Activated CD8-positive, alpha-beta T cell treated with anti-CD3 and anti-CD28 coated beads for 36 hours (primary cell): ENCODE data around the gene PREB. TPM values are rescaled to one million over a fixed set of nuclear protein-coding genes. Genes with fewer than 3 reads are reported as not detected.

Source experiments
- ATAC-seq: fragments of 200-7000 bp; cut with Tn5 transposase; one replicate; pipeline ENCODE4 v1.10.0; 2021; ENCODE audit warnings: mild to moderate bottlenecking, moderate library complexity
- CTCF ChIA-PET: fragments of 350-600 bp; sonication (Branson Sonifier 250); formaldehyde crosslinking; loops from one replicate; lab custom pipeline; 2021; ENCODE audit warnings: antibody characterized with exemption; lab: Charles Lee
- POLR2A ChIA-PET: fragments of 350-600 bp; sonication (Branson Sonifier 250); formaldehyde crosslinking; loops from one replicate; lab custom pipeline; 2021; ENCODE audit warnings: antibody characterized with exemption; lab: Charles Lee
- DNase-seq: peaks from one replicate; pipeline ENCODE4 v3.0.0-alpha.2; 2020
- H3K27ac Mint-ChIP-seq: one replicate; pipeline ENCODE4 v1.8.0; 2021; ENCODE audit warnings: mild to moderate bottlenecking, mixed read lengths
- H3K27me3 Mint-ChIP-seq: one replicate; pipeline ENCODE4 v1.8.0; 2021; ENCODE audit warnings: mixed read lengths
- H3K36me3 Mint-ChIP-seq: one replicate; pipeline ENCODE4 v1.8.0; 2021; ENCODE audit warnings: low read depth, mixed read lengths
- H3K4me1 Mint-ChIP-seq: one replicate; pipeline ENCODE4 v1.8.0; 2021; ENCODE audit warnings: low read depth, mixed read lengths
- H3K4me3 Mint-ChIP-seq: one replicate; pipeline ENCODE4 v1.8.0; 2021; ENCODE audit warnings: mild to moderate bottlenecking, moderate library complexity, mixed read lengths
- H3K9me3 Mint-ChIP-seq: one replicate; pipeline ENCODE4 v1.8.0; 2021; ENCODE audit warnings: mixed read lengths
- intact Hi-C: fragments of 100-400 bp; cut with micrococcal nuclease; formaldehyde crosslinking; loops from one replicate; pipeline ENCODE4 v1.10.0; 2022
- total RNA-seq, 2 experiments: library from RNA; stranded (reverse); gene quantifications; one replicate each; pipeline ENCODE4 v1.2.3, GENCODE V29; 2021
- TF ChIP-seq, protein P1 (sequence below): fragments of 200-600 bp; IDR thresholded peaks from one replicate; pipeline ENCODE4 v1.8.0; 2022; ENCODE audit warnings: antibody characterized with exemption, mild to moderate bottlenecking

Gene PREB
- total RNA-seq, 2 experiments from 2014 or later = 60.5 to 63.2 TPM

DNA sequence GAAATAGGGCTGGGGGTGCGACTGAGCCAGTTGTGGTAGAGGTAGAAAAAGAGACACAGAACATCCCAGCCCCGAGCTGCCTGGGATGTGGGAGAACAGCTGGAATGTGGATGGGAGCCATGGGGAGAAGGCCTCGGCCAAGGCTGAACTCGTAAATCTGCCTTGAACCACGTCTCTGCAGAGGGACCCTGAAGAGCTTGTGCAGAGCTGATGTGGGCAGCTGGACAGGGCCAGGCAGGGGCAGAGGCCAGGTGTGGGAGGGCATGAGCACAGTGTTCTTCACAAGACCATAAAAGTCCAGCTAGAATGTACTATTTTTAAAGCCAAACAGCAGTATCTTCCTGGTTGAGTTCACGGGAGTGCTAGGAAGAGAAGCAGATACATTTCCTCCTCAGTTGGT is 20.1 kb upstream of the PREB start:
- ChIA-PET CTCF (interaction anchor here (1.0 kb wide), 1 partner anchor 15 kb away, joined by 4 read pairs; no protein-coding TSS in a partner anchor), POLR2A (no interaction called here)
- DNase-seq (no peak), ATAC-seq (no peak)
- Mint-ChIP-seq H3K9me3 (no peaks in the 10 kb centered on the region), H3K4me1 (no peaks in the 10 kb centered on the region), H3K36me3 (no peaks in the 10 kb centered on the region), H3K27me3 (no peaks in the 10 kb centered on the region), H3K27ac (no peak overlapping the region), H3K4me3 (no peak overlapping the region)
- intact Hi-C loops = no loop called here
- TF ChIP-seq, protein P1, sequence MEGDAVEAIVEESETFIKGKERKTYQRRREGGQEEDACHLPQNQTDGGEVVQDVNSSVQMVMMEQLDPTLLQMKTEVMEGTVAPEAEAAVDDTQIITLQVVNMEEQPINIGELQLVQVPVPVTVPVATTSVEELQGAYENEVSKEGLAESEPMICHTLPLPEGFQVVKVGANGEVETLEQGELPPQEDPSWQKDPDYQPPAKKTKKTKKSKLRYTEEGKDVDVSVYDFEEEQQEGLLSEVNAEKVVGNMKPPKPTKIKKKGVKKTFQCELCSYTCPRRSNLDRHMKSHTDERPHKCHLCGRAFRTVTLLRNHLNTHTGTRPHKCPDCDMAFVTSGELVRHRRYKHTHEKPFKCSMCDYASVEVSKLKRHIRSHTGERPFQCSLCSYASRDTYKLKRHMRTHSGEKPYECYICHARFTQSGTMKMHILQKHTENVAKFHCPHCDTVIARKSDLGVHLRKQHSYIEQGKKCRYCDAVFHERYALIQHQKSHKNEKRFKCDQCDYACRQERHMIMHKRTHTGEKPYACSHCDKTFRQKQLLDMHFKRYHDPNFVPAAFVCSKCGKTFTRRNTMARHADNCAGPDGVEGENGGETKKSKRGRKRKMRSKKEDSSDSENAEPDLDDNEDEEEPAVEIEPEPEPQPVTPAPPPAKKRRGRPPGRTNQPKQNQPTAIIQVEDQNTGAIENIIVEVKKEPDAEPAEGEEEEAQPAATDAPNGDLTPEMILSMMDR = no peak

- ATAC-seq (peak; percentile 74), DNase-seq (peak; percentile 22)
- CTCF ChIA-PET = interaction anchor here (1.0 to 1.4 kb wide), 5 partner anchors 17 to 150 kb away, joined by 3 to 4 read pairs (median 4); no protein-coding TSS in a partner anchor
- no peak overlapping the region for H3K4me3 Mint-ChIP-seq
- H3K27ac Mint-ChIP-seq = no peak overlapping the region
- H3K36me3 Mint-ChIP-seq = no peaks in the 10 kb centered on the region
- POLR2A ChIA-PET = interaction anchor here (2.1 kb wide), 1 partner anchor 35 kb away, joined by 4 read pairs; no protein-coding TSS in a partner anchor
- intact Hi-C loops = no loop called here
- no peaks in the 10 kb centered on the region for H3K9me3 Mint-ChIP-seq
- TF ChIP-seq, protein P1 = no peak
- H3K27me3 Mint-ChIP-seq = no peaks in the 10 kb centered on the region
- H3K4me1 Mint-ChIP-seq = no peaks in the 10 kb centered on the region
Observed at GRCh38 chr2:27152796-27153464, 18.5 kb upstream of the PREB start.

GRCh38 chr2:27152102-27152795 is 17.8 kb upstream of the PREB start:
- ChIA-PET CTCF (interaction anchor here (0.7 to 1.3 kb wide), 8 partner anchors 18 to 151 kb away, joined by 3 to 4 read pairs (median 3); no protein-coding TSS in a partner anchor), POLR2A (interaction anchor here (1.3 to 2.1 kb wide), 2 partner anchors 33 to 34 kb away, joined by 3 to 4 read pairs; no protein-coding TSS in a partner anchor)

DNA sequence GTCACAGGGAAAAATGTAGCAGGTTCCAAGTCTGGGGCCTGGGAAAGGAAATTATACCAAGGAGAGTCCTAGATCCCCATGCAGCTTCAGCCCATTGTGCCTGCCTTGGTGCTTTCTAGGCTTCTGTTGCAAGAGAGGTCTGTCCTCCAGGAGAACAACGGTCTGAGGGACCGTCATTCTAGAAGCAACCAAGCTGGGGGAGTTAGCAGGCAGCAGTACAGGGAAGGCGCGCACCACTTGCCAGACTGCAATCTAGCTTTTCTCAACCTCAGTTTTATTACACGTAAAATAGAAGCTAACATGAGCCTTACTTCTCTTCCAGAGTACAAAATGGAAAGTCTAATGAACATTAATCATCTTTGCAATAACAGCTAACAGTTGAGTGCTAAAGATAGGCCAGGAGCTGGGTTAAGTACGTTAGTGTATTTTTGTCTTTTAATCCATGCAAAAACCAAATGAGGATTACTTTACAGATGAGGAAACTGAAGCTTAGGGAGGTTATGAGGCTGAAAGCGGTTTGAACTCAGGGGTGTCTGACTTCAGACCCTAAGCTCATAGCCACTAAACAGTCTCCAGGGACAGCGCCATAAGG is 16.3 kb upstream of the PREB start:
- Mint-ChIP-seq H3K9me3 (no peaks in the 10 kb centered on the region), H3K27me3 (no peaks in the 10 kb centered on the region), H3K27ac (no peak overlapping the region), H3K4me1 (no peaks in the 10 kb centered on the region), H3K4me3 (no peak overlapping the region), H3K36me3 (no peaks in the 10 kb centered on the region)
- DNase-seq (no peak), ATAC-seq (no peak)
- intact Hi-C loops = no loop called here
- TF ChIP-seq, protein P1 = no peak
- CTCF ChIA-PET = interaction anchor here (0.7 to 1.3 kb wide), 5 partner anchors 17 to 208 kb away, joined by 3 to 4 read pairs (median 3); no protein-coding TSS in a partner anchor
- POLR2A ChIA-PET = no interaction called here

More at GRCh38 chr2:27152102-27152795, 17.8 kb upstream of the PREB start:
- no peaks in the 10 kb centered on the region for H3K4me1 Mint-ChIP-seq
- DNase-seq (no peak), ATAC-seq (no peak)
- no peaks in the 10 kb centered on the region for H3K36me3 Mint-ChIP-seq
- H3K27me3 Mint-ChIP-seq = no peaks in the 10 kb centered on the region
- no peak overlapping the region for H3K27ac Mint-ChIP-seq
- intact Hi-C loops = no loop called here
- H3K9me3 Mint-ChIP-seq = no peaks in the 10 kb centered on the region
- H3K4me3 Mint-ChIP-seq = no peak overlapping the region
- TF ChIP-seq, protein P1 = no peak
